Keratinocyte (primary cell): ENCODE results near the gene TAS2R46. TPM values are rescaled to one million over a fixed set of nuclear protein-coding genes. Genes with fewer than 3 reads are reported as not detected.
A peak's percentile ranks its signal among the peaks of the same experiment; 100 is the strongest.
"Not testable (repeated sequence)": the region's sequence is repeated elsewhere in the genome, so short reads cannot be mapped to it uniquely, and the experiment has no call there.

Experiments used
- DNase-seq: peaks from one replicate; pipeline ENCODE4 v3.0.0-alpha.2; 2011; ENCODE audit warnings: low read depth, missing footprints, low spot score
- FAIRE-seq: peaks from 2 replicates; lab custom pipeline; 2011; peaks lifted over from hg19 to GRCh38; lab: Jason Lieb, UNC
- H2AFZ ChIP-seq: 2 replicates; pipeline ENCODE4 v1.6.0; 2012; ENCODE audit warnings: low read length, control low read depth, inconsistent platforms; ENCODE audit not compliant: control insufficient read depth
- H3K27ac ChIP-seq: 2 replicates; pipeline ENCODE4 v1.5.1; 2011; ENCODE audit warnings: low read length; ENCODE audit not compliant: control insufficient read depth, insufficient read depth
- H3K27me3 ChIP-seq: 3 replicates; pipeline ENCODE4 v1.6.0; 2011; ENCODE audit warnings: low read length; ENCODE audit not compliant: control insufficient read depth, insufficient read depth; ENCODE audit errors: extremely low read depth
- H3K36me3 ChIP-seq, 2 experiments: 2 replicates in 1 of 2; 3 replicates in 1 of 2; pipeline ENCODE4 v1.5.1; 2011; ENCODE audit warnings: low read length in 2 of 2, mild to moderate bottlenecking in 1 of 2; ENCODE audit not compliant: control insufficient read depth in 2 of 2, insufficient read depth in 2 of 2; ENCODE audit errors: extremely low read depth in 1 of 2
- H3K4me1 ChIP-seq: 3 replicates; pipeline ENCODE4 v1.5.1; 2011; ENCODE audit warnings: low read length; ENCODE audit not compliant: control insufficient read depth, insufficient read depth; ENCODE audit errors: extremely low read depth
- H3K4me2 ChIP-seq: 3 replicates; pipeline ENCODE4 v1.6.0; 2011; ENCODE audit warnings: low read depth, low read length; ENCODE audit not compliant: control insufficient read depth, insufficient read depth; ENCODE audit errors: extremely low read depth
- H3K4me3 ChIP-seq, 3 experiments: fragments of 200-600 bp in 1 of 3; sonication (generic) in 1 of 3; 2 replicates in 2 of 3; 3 replicates in 1 of 3; pipeline ENCODE4 v1.5.1; 2011 to 2016; ENCODE audit warnings: low read length in 3 of 3, mild to moderate bottlenecking in 3 of 3, control low read depth in 2 of 3, inconsistent platforms in 1 of 3, low read depth in 1 of 3, mixed read lengths in 1 of 3, mixed run types in 1 of 3, moderate library complexity in 1 of 3; ENCODE audit not compliant: control insufficient read depth in 2 of 3, insufficient read depth in 2 of 3; ENCODE audit errors: extremely low read depth in 1 of 3
- H3K79me2 ChIP-seq: 2 replicates; pipeline ENCODE4 v1.6.0; 2012; ENCODE audit warnings: low read length; ENCODE audit not compliant: control insufficient read depth, insufficient read depth
- H3K9ac ChIP-seq: 3 replicates; pipeline ENCODE4 v1.6.0; 2011; ENCODE audit warnings: low read length; ENCODE audit not compliant: control insufficient read depth, insufficient read depth; ENCODE audit errors: extremely low read depth
- H3K9me1 ChIP-seq: 3 replicates; pipeline ENCODE4 v1.6.0; 2011; ENCODE audit warnings: low read length; ENCODE audit not compliant: control insufficient read depth, insufficient read depth; ENCODE audit errors: extremely low read depth
- H3K9me3 ChIP-seq: 2 replicates; pipeline ENCODE4 v1.5.1; 2012; ENCODE audit warnings: low read depth, low read length; ENCODE audit not compliant: control insufficient read depth
- H4K20me1 ChIP-seq: 3 replicates; pipeline ENCODE4 v1.6.0; 2011; ENCODE audit warnings: low read length; ENCODE audit not compliant: control insufficient read depth, insufficient read depth; ENCODE audit errors: extremely low read depth
- EZH2 ChIP-seq: IDR thresholded peaks from one replicate; pipeline ENCODE4 v1.6.1; 2012; ENCODE audit warnings: inconsistent platforms, mild to moderate bottlenecking, low read length, moderate library complexity
- dilution Hi-C: fragments of 300-500 bp; cut with MboI; formaldehyde crosslinking; loops from one replicate; pipeline ENCODE4 v1.7.0; 2020; ENCODE audit warnings: low sequenced_read_pairs; ENCODE audit not compliant: extremely low pct_ligation_motif_present
- polyA plus RNA-seq, 5 experiments: library from polyadenylated mRNA; depleted of rRNA in 3 of 5; stranded (reverse) in 3 of 5; stranded (forward) in 1 of 5; unstranded in 1 of 5; fragments of >200 nt; gene quantifications; 1 replicate in 1 of 5; 2 replicates in 3 of 5; 3 replicates in 1 of 5; pipeline versions ENCODE4 v1.2.1 to v1.2.3, GENCODE V29; 2011 to 2012; ENCODE audit warnings: missing spikeins in 2 of 5, low read depth in 1 of 5, low replicate concordance in 1 of 5
- TF ChIP-seq, protein P1 (sequence below), 3 experiments: IDR thresholded peaks in 1 of 3; conservative IDR thresholded peaks in 1 of 3; optimal IDR thresholded peaks in 1 of 3; 2 replicates in 2 of 3; 3 replicates in 1 of 3; pipeline versions ENCODE3 to v1.5.1; 2011; ENCODE audit warnings: low read length in 3 of 3, mild to moderate bottlenecking in 3 of 3, moderate library complexity in 2 of 3, control low read depth in 1 of 3, inconsistent platforms in 1 of 3; ENCODE audit not compliant: insufficient read depth in 2 of 3; ENCODE audit errors: extremely low read depth in 1 of 3

Gene TAS2R46
- polyA plus RNA-seq, 1 donor (not counting 4 experiments of a cell fraction or from before 2014, with no cell fraction given): 0.10 TPM

DNA sequence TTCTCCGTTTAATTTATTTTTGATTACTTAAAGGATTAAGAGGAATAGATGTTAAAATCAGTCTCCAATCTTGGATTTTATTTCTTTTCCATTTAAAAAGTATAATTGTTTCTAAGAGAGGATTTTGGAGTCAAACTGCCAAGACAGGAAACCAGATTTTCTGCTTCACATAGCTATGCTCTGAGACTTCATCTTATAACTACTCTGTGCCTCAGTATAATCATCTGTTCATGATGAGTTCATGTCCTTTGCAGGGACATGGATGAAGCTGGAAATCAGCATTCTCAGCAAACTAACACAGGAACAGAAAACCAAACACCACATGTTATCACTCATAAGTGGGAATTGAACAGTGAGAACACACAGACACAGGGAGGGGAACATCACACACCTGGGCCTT is 21.9 kb downstream of the TAS2R46 start:
- FAIRE-seq: no peak
- Histone ChIP-seq H3K4me1 (no peaks in the 10 kb centered on the region), H3K79me2 (no peaks in the 10 kb centered on the region), H3K4me3 (no peak overlapping the region), H3K36me3 (no peaks in the 10 kb centered on the region), H3K4me2 (no peak overlapping the region), H2AFZ (no peak overlapping the region), H4K20me1 (no peaks in the 10 kb centered on the region), H3K9me3 (no peaks in the 10 kb centered on the region), H3K27ac (no peak overlapping the region), H3K9me1 (no peaks in the 10 kb centered on the region), H3K27me3 (no peaks in the 10 kb centered on the region), H3K9ac (no peak overlapping the region)
- TF ChIP-seq EZH2: no peak
- TF ChIP-seq, protein P1, sequence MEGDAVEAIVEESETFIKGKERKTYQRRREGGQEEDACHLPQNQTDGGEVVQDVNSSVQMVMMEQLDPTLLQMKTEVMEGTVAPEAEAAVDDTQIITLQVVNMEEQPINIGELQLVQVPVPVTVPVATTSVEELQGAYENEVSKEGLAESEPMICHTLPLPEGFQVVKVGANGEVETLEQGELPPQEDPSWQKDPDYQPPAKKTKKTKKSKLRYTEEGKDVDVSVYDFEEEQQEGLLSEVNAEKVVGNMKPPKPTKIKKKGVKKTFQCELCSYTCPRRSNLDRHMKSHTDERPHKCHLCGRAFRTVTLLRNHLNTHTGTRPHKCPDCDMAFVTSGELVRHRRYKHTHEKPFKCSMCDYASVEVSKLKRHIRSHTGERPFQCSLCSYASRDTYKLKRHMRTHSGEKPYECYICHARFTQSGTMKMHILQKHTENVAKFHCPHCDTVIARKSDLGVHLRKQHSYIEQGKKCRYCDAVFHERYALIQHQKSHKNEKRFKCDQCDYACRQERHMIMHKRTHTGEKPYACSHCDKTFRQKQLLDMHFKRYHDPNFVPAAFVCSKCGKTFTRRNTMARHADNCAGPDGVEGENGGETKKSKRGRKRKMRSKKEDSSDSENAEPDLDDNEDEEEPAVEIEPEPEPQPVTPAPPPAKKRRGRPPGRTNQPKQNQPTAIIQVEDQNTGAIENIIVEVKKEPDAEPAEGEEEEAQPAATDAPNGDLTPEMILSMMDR (optimal IDR thresholded peaks at IDR 0.05 in 1 of 3, IDR thresholded peaks at IDR 0.05 in 1 of 3, conservative IDR thresholded peaks at IDR 0.05 in 1 of 3; ENCODE audit: extremely low read depth in 1 of 3, insufficient read depth in 2 of 3, low read length in 3 of 3): no peak
- no peak for DNase-seq
- dilution Hi-C loops: no loop called here

DNA sequence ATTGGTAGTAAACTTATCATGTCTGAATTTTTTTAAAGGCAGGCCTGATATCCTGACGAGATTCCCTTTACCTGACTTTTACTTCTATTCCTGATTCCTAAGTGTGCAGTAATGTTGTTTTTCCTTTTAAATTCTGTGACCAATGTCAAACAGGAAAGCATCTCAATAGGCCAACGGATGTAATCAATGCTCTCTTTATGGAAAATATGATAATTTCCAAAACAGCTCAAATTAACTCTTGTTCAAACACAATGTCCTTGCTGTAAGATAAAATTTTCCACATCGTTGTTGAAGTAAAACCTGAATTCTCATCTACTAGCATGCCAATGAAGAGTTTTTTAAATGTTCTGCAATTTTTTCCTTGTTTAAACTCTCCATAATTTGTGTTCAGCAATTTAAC is 22.9 kb downstream of the TAS2R46 start:
- H3K27ac ChIP-seq: no peak overlapping the region
- no peak overlapping the region for H3K9ac ChIP-seq
- TF ChIP-seq, protein P1 (optimal IDR thresholded peaks at IDR 0.05 in 1 of 3, IDR thresholded peaks at IDR 0.05 in 1 of 3, conservative IDR thresholded peaks at IDR 0.05 in 1 of 3; ENCODE audit: extremely low read depth in 1 of 3, insufficient read depth in 2 of 3, low read length in 3 of 3): no peak
- H4K20me1 ChIP-seq: no peaks in the 10 kb centered on the region
- H3K9me3 ChIP-seq: no peaks in the 10 kb centered on the region
- dilution Hi-C loops: no loop called here
- H3K4me2 ChIP-seq: no peak overlapping the region
- H3K79me2 ChIP-seq: no peaks in the 10 kb centered on the region
- no peak overlapping the region for H3K4me3 ChIP-seq
- H3K36me3 ChIP-seq: no peaks in the 10 kb centered on the region
- no peak overlapping the region for H2AFZ ChIP-seq
- DNase-seq (no peak), FAIRE-seq (no peak)
- H3K4me1 ChIP-seq: no peaks in the 10 kb centered on the region
- H3K27me3 ChIP-seq: no peaks in the 10 kb centered on the region
- H3K9me1 ChIP-seq: no peaks in the 10 kb centered on the region

DNA sequence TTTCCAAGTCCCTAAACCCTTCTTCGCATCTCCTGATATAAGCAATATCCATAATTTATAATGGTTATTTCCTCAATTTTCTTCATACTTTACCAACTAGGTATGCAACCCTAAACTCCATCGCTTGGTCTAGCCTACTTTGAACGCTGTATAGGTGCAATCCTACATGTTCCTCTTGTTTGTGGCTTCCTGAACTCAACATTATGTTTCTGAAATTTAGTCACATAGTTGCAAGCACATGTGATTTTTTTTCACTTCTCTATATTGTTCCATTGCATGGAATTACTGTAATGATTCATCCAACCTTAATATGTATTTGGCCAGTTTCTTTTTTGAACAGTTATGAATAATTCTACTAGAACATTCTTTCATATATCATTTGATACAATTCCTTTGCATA is 28.1 kb downstream of the TAS2R46 start:
- H2AFZ ChIP-seq, DNase-seq, H3K9me3 ChIP-seq, H3K4me1 ChIP-seq, H3K79me2 ChIP-seq, dilution Hi-C loops, H4K20me1 ChIP-seq, H3K27me3 ChIP-seq, H3K9me1 ChIP-seq, H3K27ac ChIP-seq, H3K9ac ChIP-seq, H3K4me2 ChIP-seq, H3K4me3 ChIP-seq, H3K36me3 ChIP-seq: not testable (repeated sequence)
- FAIRE-seq: peak; percentile 81
